Measurements from ENCODE around the gene TBK1. TPM values are rescaled to one million over a fixed set of nuclear protein-coding genes. Genes with fewer than 3 reads are reported as not detected.

Gene TBK1
- total and polyA plus RNA-seq, 2 of the 13 experiments (the other 11 are each of a cell fraction or from before 2014, with no cell fraction given), result 10.3 to 25.2 TPM

DNA sequence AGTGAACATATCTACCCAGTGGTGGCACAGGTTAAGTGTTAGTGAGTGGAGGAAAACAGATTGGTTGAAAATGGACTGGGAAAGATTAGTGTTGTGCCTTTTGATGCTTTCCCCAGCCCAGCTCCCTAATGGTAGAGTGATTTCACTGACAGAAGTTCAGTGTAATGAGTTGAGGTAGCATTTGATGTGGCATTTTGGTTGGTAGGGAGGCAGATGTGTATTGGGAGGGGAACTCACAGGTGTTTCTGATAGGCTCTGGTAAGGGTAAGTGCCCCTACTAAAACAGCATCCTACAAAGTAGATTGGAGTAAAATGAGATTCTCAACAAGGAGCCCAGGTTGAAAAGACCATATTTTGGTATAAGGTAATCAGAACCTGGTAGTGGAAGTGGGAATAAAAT is 4.2 kb downstream of the TBK1 start (continued):
- TF ChIP-seq, protein P1, sequence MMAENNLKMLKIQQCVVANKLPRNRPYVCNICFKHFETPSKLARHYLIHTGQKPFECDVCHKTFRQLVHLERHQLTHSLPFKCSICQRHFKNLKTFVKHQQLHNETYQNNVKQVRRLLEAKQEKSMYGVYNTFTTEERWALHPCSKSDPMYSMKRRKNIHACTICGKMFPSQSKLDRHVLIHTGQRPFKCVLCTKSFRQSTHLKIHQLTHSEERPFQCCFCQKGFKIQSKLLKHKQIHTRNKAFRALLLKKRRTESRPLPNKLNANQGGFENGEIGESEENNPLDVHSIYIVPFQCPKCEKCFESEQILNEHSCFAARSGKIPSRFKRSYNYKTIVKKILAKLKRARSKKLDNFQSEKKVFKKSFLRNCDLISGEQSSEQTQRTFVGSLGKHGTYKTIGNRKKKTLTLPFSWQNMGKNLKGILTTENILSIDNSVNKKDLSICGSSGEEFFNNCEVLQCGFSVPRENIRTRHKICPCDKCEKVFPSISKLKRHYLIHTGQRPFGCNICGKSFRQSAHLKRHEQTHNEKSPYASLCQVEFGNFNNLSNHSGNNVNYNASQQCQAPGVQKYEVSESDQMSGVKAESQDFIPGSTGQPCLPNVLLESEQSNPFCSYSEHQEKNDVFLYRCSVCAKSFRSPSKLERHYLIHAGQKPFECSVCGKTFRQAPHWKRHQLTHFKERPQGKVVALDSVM (CRISPR knock-in tag; IDR thresholded peaks at IDR 0.05), result no peak
- TF ChIP-seq, protein P2, sequence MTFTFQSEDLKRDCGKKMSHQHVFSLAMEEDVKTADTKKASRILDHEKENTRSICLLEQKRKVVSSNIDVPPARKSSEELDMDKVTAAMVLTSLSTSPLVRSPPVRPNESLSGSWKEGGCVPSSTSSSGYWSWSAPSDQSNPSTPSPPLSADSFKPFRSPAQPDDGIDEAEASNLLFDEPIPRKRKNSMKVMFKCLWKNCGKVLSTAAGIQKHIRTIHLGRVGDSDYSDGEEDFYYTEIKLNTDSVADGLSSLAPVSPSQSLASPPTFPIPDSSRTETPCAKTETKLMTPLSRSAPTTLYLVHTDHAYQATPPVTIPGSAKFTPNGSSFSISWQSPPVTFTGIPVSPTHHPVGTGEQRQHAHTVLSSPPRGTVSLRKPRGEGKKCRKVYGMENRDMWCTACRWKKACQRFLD (CRISPR knock-in tag; IDR thresholded peaks at IDR 0.05; ENCODE audit: borderline replicate concordance), result no peak
- TF ChIP-seq, protein P3, sequence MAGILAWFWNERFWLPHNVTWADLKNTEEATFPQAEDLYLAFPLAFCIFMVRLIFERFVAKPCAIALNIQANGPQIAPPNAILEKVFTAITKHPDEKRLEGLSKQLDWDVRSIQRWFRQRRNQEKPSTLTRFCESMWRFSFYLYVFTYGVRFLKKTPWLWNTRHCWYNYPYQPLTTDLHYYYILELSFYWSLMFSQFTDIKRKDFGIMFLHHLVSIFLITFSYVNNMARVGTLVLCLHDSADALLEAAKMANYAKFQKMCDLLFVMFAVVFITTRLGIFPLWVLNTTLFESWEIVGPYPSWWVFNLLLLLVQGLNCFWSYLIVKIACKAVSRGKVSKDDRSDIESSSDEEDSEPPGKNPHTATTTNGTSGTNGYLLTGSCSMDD (CRISPR knock-in tag; IDR thresholded peaks at IDR 0.05), result no peak
- TF ChIP-seq PHF8 (CRISPR knock-in tag; IDR thresholded peaks at IDR 0.05) (no peak), RFX1 (IDR thresholded peaks at IDR 0.05) (no peak), ESRRA (CRISPR knock-in tag; IDR thresholded peaks at IDR 0.05; ENCODE audit: low read depth) (no peak)

DNA sequence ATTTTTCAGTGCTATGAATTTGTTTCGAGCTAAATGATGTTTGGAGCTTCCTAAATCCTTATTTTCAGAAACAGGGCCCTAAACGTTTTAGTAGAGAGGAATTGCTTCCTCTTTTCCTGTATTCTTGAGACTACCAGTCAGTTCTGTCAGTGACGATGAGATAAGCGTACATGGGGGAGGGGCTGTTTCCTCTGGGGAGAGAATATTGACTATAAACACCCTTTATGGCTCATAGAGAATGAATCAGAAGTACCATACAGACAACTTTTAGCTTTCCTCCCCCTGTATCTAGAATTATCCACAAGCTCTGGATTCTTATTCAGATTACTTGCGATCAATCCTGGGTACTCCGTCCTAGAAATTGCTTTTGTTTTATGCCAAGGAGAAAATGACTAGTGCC is 5.1 kb downstream of the TBK1 start:
- no peak overlapping the region for H3K4me2 ChIP-seq (ENCODE audit: low read depth, low read length)
- DNase-seq (ENCODE audit: low spot score), result no peak
- no peaks in the 10 kb centered on the region for H3K27me3 ChIP-seq (ENCODE audit: control insufficient read depth in 1 of 2, insufficient read depth in 2 of 2, low read length in 2 of 2)
- H3K27ac ChIP-seq (ENCODE audit: extremely low read length, insufficient read depth, low read length), result no peak overlapping the region
- no peak for ATAC-seq
- H3K9me3 ChIP-seq (ENCODE audit: low read length), result no peaks in the 10 kb centered on the region
- no peak for FAIRE-seq
- no peak overlapping the region for H2AFZ ChIP-seq (ENCODE audit: low read length)
- peaks cover 2 to 16% of the 10 kb centered on the region in 2 experiments for H3K36me3 ChIP-seq (replicated peaks in 1 of 2; ENCODE audit: control insufficient read depth in 1 of 2, insufficient read depth in 2 of 2, low read length in 2 of 2)
- CTCF ChIA-PET (ENCODE audit: low intra/inter-chr PET ratio, low total read pairs), result no interaction called here
- POLR2A ChIA-PET, result no interaction called here
- no peak overlapping the region for H3K9ac ChIP-seq (ENCODE audit: insufficient read depth, low read depth, low read length)
- 77% methylated on average over 6 of the region's 6 CpGs for WGBS (ENCODE audit: low lambda C conversion rate)
- in situ Hi-C loops (cut with HindIII; ENCODE audit: extremely low pct_ligation_motif_present, low pct_unique_long_range_greater_than_20kb) (no loop called here), intact Hi-C loops (cut with micrococcal nuclease; ENCODE audit: unreplicated experiment) (no loop called here)
- H3K4me3 ChIP-seq (replicated peaks in 1 of 3; ENCODE audit: insufficient read depth in 1 of 3, low read depth in 2 of 3, low read length in 3 of 3), result no peak overlapping the region
- H4K20me1 ChIP-seq (ENCODE audit: insufficient read depth, low read length), result peaks cover 5% of the 10 kb centered on the region; the same call in 1 of the 2 replicates
- BruUV-seq (replicated peaks), result no TSS peak
- H3K4me1 ChIP-seq (ENCODE audit: insufficient read depth, low read length), result peaks cover 59% of the 10 kb centered on the region
- H3K79me2 ChIP-seq (ENCODE audit: insufficient read depth, low read length), result peaks cover 66% of the 10 kb centered on the region
- TF ChIP-seq ZNF260 (CRISPR knock-in tag; IDR thresholded peaks at IDR 0.05; ENCODE audit: borderline replicate concordance, low read depth), result no peak
- TF ChIP-seq ZFY (CRISPR knock-in tag; IDR thresholded peaks at IDR 0.05), result no peak
- TF ChIP-seq CENPX (CRISPR knock-in tag; IDR thresholded peaks at IDR 0.05), result no peak
- TF ChIP-seq KDM3A (CRISPR knock-in tag; IDR thresholded peaks at IDR 0.05; ENCODE audit: low read depth), result no peak
- TF ChIP-seq IRF2 (CRISPR knock-in tag; IDR thresholded peaks at IDR 0.05), result no peak
- TF ChIP-seq, protein P4, sequence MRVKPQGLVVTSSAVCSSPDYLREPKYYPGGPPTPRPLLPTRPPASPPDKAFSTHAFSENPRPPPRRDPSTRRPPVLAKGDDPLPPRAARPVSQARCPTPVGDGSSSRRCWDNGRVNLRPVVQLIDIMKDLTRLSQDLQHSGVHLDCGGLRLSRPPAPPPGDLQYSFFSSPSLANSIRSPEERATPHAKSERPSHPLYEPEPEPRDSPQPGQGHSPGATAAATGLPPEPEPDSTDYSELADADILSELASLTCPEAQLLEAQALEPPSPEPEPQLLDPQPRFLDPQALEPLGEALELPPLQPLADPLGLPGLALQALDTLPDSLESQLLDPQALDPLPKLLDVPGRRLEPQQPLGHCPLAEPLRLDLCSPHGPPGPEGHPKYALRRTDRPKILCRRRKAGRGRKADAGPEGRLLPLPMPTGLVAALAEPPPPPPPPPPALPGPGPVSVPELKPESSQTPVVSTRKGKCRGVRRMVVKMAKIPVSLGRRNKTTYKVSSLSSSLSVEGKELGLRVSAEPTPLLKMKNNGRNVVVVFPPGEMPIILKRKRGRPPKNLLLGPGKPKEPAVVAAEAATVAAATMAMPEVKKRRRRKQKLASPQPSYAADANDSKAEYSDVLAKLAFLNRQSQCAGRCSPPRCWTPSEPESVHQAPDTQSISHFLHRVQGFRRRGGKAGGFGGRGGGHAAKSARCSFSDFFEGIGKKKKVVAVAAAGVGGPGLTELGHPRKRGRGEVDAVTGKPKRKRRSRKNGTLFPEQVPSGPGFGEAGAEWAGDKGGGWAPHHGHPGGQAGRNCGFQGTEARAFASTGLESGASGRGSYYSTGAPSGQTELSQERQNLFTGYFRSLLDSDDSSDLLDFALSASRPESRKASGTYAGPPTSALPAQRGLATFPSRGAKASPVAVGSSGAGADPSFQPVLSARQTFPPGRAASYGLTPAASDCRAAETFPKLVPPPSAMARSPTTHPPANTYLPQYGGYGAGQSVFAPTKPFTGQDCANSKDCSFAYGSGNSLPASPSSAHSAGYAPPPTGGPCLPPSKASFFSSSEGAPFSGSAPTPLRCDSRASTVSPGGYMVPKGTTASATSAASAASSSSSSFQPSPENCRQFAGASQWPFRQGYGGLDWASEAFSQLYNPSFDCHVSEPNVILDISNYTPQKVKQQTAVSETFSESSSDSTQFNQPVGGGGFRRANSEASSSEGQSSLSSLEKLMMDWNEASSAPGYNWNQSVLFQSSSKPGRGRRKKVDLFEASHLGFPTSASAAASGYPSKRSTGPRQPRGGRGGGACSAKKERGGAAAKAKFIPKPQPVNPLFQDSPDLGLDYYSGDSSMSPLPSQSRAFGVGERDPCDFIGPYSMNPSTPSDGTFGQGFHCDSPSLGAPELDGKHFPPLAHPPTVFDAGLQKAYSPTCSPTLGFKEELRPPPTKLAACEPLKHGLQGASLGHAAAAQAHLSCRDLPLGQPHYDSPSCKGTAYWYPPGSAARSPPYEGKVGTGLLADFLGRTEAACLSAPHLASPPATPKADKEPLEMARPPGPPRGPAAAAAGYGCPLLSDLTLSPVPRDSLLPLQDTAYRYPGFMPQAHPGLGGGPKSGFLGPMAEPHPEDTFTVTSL (CRISPR knock-in tag; IDR thresholded peaks at IDR 0.05; ENCODE audit: borderline replicate concordance), result no peak
- TF ChIP-seq SP1 (IDR thresholded peaks at IDR 0.05), result no peak
- TF ChIP-seq SP1 (CRISPR knock-in tag; IDR thresholded peaks at IDR 0.05), result no peak
- TF ChIP-seq HNF4A (CRISPR knock-in tag; IDR thresholded peaks at IDR 0.05), result no peak
- no peak for TF ChIP-seq GATAD1 (CRISPR knock-in tag; IDR thresholded peaks at IDR 0.05)
